GM19099 (cell line): ENCODE results near the gene LHFPL6.

ENCODE experiments used
- POLR2A ChIP-seq: IDR thresholded peaks from 3 replicates; pipeline ENCODE4 v1.6.1; 2011; ENCODE audit warnings: low read depth; ENCODE audit not compliant: insufficient read length; ENCODE audit errors: extremely low read depth

LHFPL6 gene

GRCh38 chr13:39446865-39447264, 156.1 kb downstream of the LHFPL6 start:
- no peak for TF ChIP-seq POLR2A

DNA sequence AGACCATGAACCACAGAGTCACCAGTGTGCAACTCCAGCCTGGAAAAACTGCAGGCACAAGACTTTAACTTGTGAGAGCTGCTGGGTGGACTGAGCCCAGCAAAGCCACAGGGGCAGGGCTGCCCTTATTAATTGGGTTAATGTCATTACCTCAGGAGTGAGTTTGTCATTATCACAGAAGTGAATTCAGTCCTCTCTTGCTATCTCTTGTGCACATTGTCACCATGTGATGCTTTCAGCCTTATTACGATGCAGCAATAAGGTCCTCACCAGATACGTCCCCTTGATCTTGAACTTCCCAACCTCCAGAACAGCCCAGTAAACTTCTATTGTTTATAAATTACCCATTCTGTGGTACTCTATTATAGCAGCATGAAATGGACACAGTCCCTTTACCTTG, 158.1 kb downstream of the LHFPL6 start:
- no peak for TF ChIP-seq POLR2A

- no peak for TF ChIP-seq POLR2A
These were observed 169.3 kb downstream of the LHFPL6 start for GRCh38 chr13:39433651-39434050.

DNA sequence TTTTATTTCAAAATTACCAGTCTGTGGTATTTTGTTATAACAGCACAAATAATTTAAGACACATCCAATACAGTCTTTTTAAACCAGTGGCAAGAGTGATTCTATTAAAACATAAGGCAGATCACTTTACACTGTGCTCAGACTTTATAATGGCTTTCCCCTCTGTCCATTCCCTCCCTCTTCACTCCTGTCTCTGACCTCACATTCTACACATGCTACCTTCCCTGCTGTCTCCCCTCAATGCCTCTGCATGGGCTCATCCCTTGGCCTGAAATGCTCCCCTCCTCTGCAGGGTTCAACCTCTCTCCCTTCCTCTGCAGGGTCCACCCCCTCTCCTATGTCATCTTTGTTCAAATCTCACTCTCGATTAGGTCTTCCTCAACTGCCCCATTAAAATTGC, 170.8 kb downstream of the LHFPL6 start:
- no peak for TF ChIP-seq POLR2A

- no peak for TF ChIP-seq POLR2A
These were observed 180.0 kb downstream of the LHFPL6 start for GRCh38 chr13:39422845-39423565.

DNA sequence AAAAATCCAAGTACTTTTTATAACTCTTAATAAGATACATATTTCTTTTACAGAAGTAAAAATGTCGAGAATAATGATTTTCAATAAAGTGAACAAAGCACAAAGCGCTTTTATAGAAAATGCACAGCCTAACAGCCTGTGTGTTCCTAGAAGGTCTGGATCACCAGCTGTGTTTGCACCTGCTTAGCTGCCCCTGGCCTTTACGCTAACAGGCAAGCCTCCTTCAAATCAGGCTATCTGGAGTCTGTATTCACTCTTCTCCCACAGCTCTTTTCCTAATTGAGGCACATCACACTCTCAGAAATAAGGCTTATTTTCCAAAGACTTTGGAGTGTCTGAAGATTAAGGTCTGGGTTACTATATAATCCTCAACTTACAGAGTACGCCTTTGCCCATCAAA, 183.1 kb downstream of the LHFPL6 start:
- no peak for TF ChIP-seq POLR2A

GRCh38 chr13:39419068-39419467, 183.9 kb downstream of the LHFPL6 start:
- no peak for TF ChIP-seq POLR2A

DNA sequence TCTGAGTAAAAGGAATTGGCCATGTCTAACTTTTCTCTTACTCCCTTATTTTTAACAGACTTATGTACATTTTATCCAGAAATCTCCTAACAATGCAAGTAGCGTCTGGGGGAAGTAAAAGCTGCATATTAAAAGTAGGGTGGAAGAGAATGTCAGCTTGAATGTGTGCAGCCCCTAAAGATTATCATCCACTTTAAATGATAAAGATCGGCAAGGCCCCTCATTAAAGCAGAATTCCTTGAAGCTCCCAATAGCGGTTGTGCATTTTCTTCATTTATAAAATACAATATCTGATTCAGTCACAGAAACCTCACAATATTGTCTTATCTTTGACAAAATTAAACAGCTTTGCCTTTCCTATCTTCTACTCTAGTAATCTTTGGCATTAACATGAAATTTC, 184.6 kb downstream of the LHFPL6 start:
- TF ChIP-seq POLR2A: no peak

GRCh38 chr13:39417643-39418042, 185.3 kb downstream of the LHFPL6 start:
- TF ChIP-seq POLR2A: no peak

GRCh38 chr13:39417131-39417530, 185.9 kb downstream of the LHFPL6 start:
- no peak for TF ChIP-seq POLR2A

DNA sequence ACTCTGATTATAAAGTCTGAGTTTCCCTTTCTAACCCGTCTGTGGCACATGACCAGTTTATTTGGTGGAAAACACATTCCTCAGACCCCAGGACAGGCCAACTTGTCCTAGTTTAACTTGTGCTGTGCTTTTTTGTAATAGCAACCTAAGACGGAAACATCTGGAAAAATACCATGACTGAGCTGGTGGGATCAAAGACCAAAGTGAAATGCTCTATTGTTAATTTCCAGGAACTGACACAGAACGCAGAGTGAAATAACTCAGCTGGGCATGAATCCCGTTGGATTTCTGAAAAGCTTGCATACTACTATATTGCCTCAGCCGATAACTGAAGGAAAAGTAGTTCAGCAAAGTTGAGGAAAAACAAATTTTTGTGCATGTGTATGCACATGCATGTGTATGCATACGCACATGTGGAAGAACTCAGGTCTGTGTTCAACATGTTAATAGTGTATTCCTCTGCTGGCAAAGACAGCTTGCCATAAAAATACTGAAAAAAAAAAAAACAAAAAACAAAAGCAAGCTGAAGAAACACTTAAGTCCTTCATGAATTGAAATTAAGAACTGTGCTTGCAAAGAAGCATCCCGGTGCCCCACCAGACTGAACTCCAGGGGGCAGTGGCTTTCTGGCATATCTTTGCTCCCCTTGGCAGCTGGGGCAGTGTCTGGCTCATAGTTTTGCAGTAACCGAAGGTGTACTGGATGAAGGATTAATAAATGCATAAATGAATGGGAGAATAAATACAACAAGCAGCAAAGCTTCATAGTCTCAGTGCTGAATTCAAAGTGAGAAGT, 187.8 kb downstream of the LHFPL6 start:
- TF ChIP-seq POLR2A: no peak

DNA sequence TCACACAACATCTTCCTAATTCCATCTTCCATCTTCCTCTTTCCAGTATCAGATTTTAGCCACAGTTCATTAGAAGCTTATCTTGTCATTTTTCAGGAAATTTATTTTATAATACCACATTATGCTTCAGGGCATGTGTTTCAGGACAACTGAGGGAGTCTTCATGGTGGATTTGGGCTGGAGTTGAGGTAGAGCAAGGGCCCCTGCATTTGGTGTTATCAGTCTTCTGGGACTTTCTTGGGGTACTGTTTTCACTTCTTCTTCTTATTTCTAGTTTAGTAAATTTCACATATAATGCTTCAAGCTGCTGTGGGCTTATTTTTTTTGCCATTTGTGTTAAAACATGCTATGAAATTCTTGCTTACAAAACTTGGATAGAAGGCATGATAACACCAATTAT, 188.7 kb downstream of the LHFPL6 start:
- no peak for TF ChIP-seq POLR2A

DNA sequence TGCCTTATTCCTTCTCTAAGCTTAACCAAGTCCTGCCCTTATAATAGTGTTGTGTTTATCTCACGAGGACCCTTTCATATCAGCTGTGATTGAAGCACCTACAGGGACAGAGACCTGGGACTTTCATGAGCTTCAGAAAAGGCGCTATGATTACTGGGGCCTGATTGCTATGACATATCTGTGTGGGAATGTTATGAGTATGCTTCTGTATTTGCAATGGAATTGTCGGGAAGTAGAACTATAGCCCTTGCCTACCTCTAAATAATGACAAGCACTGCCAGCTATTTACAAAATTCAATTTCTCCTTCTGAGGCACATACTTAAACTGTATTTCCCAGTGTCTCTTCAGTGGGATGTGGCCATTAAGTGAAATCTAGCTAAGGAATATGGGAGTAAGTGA, 191.5 kb downstream of the LHFPL6 start:
- no peak for TF ChIP-seq POLR2A

GRCh38 chr13:39410964-39411363, 192.0 kb downstream of the LHFPL6 start:
- TF ChIP-seq POLR2A: no peak

- TF ChIP-seq POLR2A: no peak
These were observed 192.7 kb downstream of the LHFPL6 start for GRCh38 chr13:39410096-39410901.
